NCI-H526 treated with DMSO at 0.1 percent for 48 hours (cell line): Measurements from ENCODE around the gene ARHGEF12.
A peak's percentile ranks its signal among the peaks of the same experiment; 100 is the strongest.

Source experiments
- DNase-seq: peaks from one replicate; lab custom pipeline; 2025; lab: John Stamatoyannopoulos, UW

ARHGEF12 gene

GRCh38 chr11:120431633-120432032 is 95.4 kb downstream of the ARHGEF12 start:
- DNase-seq: no peak

DNA sequence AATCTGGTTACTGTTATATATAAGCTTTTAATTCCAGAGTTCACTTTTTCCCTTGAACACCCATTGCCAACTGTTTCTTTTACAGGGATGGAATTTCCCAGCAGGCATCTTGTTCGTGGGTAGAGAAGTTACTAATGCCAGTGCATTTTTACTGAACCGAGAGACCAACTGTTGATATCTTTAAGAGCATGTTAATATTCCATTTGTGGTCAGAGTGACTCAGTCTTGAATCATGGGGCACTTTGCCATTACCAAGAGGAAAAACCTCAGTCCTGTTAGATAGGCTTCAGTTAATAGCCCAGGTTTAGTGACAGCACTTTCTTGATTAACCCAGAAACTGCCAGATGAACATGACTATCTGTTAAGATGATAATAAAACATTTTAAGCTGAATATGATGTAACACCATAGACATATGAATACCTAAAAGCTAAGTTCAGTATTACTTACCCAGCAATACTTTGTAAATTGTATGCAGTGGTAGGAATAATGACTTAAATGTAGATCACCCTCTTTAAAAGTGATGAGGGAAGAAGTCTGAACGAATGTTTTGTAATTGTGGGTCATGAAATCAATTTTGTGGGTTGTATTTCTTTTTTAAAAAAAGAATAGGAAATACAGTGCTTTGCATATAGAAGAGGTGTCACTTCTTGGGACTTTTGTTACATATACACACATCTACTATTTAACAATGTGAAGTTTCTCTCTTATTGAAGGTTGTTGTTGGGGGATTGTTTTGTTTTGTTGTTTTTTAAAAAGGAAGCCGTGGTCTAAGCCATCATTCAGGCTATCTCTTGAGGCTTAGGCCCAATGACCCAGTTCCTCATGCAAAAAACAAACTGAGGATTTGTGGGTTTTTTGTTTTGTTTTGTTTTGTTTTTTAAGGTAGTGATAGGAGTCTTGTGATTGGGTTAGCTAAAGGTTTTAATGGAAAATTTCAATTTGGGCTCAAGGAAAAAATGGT is 96.1 kb downstream of the ARHGEF12 start:
- DNase-seq: no peak

DNA sequence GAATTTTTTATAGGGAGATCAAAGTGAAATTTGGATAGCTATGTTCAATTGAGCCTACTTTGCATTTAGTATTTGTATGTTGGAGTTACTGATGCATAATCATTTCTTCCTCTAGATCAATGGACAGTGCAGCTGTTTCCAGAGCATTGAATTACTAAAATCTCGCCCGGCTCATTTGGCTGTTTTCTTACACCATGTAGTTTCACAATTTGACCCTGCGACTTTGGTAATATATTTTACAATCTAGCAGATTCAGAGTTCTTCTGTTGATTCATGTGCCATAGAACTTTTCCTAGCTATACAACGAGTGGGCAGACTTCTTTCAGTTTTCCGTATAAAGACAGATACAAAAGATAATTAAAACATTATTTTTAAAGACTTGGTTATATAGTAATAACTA is 105.4 kb downstream of the ARHGEF12 start:
- peak; percentile 89 for DNase-seq

GRCh38 chr11:120442031-120442430 is 105.8 kb downstream of the ARHGEF12 start:
- no peak for DNase-seq

GRCh38 chr11:120446802-120447201 is 110.6 kb downstream of the ARHGEF12 start:
- no peak for DNase-seq

DNA sequence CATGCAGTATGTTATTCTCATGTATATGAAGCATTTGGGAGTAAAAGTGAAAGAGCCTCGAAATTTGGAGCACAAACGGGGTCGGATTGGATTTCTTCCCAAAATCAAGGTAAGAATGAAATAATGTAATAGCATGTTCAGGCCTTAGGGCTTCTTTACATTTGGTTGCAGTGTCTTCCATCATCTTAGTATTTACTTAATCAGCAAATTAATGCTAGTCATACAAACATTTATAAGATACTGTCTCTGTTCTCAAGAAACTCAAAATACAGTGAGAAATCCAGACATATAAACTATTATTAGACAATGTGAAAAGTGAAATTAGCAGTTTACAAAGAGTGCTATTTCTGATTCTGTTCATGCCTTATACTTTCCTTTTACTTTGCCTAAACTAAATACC is 112.0 kb downstream of the ARHGEF12 start:
- no peak for DNase-seq

GRCh38 chr11:120455487-120455886 is 119.3 kb downstream of the ARHGEF12 start:
- no peak for DNase-seq

GRCh38 chr11:120457996-120458395 is 121.8 kb downstream of the ARHGEF12 start:
- no peak for DNase-seq

- no peak for DNase-seq
Observed at GRCh38 chr11:120462825-120463224, 126.6 kb downstream of the ARHGEF12 start.

GRCh38 chr11:120465921-120466534 is 129.8 kb downstream of the ARHGEF12 start:
- no peak for DNase-seq

DNA sequence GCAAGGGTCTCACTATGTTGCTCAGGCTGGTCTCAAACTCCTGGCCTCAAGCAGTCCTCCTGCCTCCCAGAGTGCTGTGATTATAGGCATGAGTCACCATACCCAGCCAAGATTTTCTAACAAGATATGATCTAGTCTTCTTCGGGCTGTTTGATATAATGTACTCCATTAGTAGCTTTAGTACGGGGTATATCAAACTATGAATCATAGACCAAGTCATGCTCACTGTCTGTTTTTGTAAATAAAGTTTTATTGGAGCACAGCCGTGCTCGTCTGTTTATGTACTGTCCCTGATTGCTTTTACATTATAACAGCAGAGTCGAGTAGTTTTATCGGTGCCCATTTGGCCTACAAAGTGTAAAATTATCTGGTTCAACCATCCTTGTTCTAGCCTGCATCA is 131.4 kb downstream of the ARHGEF12 start:
- no peak for DNase-seq

- DNase-seq: no peak
Observed at GRCh38 chr11:120471131-120471530, 134.9 kb downstream of the ARHGEF12 start.

- DNase-seq: no peak
Observed at GRCh38 chr11:120471994-120472393, 135.8 kb downstream of the ARHGEF12 start.

- DNase-seq: no peak
Observed at GRCh38 chr11:120473503-120473902, 137.3 kb downstream of the ARHGEF12 start.

GRCh38 chr11:120482149-120482548 is 145.9 kb downstream of the ARHGEF12 start:
- no peak for DNase-seq

GRCh38 chr11:120484722-120485121 is 148.5 kb downstream of the ARHGEF12 start:
- DNase-seq: no peak

DNA sequence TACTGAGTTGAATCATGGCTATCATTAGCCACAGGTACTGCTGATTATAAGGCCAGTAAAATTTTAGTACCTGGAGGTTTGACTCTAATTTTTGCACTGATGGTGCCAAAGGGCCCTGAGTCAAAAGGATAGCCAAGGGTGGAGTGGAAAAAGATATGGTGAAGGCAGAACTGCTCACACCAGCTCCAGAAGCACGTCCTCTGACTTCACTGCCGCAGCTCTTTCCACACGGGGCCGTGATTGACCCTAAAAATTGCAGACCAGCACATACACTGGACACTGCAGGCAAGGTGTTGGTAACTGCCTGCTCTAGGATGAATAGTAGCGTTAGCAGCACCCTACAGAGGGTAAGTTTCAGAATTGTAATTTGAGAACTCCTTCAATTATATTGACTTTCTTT is 149.9 kb downstream of the ARHGEF12 start:
- no peak for DNase-seq

GRCh38 chr11:120489799-120490198 is 153.6 kb downstream of the ARHGEF12 start:
- DNase-seq: peak; percentile 96

DNA sequence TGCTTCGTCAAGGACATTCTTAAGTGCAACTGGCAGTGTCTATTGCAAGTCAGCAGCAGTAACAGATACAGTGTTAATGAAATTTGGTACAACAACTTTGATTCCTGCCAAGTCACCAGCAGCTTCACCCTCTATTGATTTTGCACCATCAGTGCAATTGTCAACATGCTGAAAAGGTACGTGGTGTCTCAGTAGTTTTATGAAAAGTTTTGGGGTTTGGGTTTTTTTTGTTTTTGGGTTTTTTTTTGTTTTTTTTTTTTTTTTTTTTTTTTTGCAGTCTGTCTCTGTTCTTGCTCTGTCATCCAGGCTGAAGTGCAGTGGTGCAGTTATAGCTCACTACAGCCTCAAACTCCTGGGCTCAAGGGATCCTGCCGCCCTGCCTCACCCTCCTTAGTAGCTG is 156.3 kb downstream of the ARHGEF12 start:
- no peak for DNase-seq

DNA sequence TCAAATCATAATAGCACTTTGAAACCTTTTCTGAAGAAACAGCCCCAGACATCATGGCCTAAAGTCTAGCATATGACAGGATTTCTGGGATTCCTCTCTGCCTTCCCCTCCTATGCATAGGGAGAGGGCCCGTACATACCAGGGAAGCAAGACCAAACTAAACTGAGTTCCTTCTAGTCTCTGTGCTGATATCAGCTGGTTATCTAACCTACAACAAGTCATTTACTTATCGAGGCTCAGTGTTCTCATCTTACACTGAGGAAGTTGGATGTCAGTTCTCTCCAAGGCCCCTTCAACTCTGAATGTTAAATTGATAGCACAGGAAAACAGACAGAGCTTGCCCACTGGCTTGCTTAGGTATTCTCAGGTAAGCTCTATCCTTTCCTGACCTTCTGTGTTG is 158.4 kb downstream of the ARHGEF12 start:
- DNase-seq: peak; percentile 73

DNA sequence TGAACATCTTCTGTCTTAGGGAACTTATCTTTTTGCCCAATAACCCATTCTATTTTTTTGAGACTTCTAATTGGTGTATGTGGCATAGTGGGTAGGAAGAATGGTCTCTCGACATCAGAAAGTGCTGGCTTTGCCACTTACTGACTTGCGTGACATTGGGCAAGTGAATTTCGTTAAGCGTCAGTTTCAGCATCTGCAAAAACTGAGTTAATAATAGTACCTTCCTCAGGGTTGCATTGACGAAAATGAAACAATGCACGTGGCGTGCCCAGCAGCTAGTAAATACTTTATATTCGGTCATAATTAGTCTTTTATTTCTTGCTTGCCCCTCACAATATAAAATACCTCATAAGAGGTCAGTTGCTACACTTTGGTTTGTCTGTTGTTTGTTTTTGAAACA is 162.9 kb downstream of the ARHGEF12 start:
- DNase-seq: no peak

DNA sequence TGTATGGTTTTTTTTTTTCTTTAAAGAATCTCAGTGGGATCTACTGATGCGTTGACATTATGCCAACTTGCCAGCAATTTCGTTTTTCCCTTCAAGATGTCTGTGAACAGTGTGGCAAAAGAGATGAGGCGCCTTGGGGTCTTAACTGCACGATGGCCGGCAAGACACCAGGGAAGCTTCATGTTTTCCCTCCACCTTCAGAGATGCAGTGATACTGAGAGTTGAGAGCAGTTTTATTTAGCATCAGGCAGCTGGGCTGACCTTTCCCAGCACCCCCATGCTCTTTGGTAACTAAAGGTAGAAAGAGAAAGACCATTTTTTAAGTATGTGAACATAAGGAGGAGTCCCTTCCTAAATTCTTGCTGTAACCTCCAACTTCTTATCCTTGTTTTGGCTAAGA is 163.6 kb downstream of the ARHGEF12 start:
- no peak for DNase-seq

GRCh38 chr11:120500414-120501071 is 164.3 kb downstream of the ARHGEF12 start:
- no peak for DNase-seq
